H1 (cell line): ENCODE results near the gene TEX2. TPM values are rescaled to one million over a fixed set of nuclear protein-coding genes. Genes with fewer than 3 reads are reported as not detected.

ENCODE experiments used
- CTCF ChIA-PET: fragments of 300-600 bp; sonication (Branson Sonifier 250); formaldehyde crosslinking; loops from one replicate; lab custom pipeline; 2021; ENCODE audit not compliant: partially characterized antibody; lab: Charles Lee
- POLR2A ChIA-PET: fragments of 300-600 bp; sonication (Branson Sonifier 250); formaldehyde crosslinking; loops from one replicate; lab custom pipeline; 2021; ENCODE audit warnings: inconsistent platforms; ENCODE audit not compliant: partially characterized antibody; lab: Charles Lee
- DNase-seq, 2 experiments: peaks; one replicate each; pipeline versions ENCODE4 v3.0.0 to v3.0.0-alpha.2; 2010 to 2022; ENCODE audit warnings: low spot score in 2 of 2, low read depth in 1 of 2, mixed read lengths in 1 of 2
- FAIRE-seq: peaks from 2 replicates; lab custom pipeline; 2011; peaks lifted over from hg19 to GRCh38; lab: Jason Lieb, UNC
- H2AFZ ChIP-seq: 2 replicates; pipeline ENCODE4 v1.8.1; 2012; ENCODE audit warnings: low read length, inconsistent platforms
- H2AK5ac ChIP-seq: 2 replicates; pipeline ENCODE4 v1.6.1; 2013; ENCODE audit warnings: low read depth, low read length
- H2BK120ac ChIP-seq: replicated peaks from 2 replicates; pipeline ENCODE3; 2013; ENCODE audit warnings: low read depth, low read length, inconsistent platforms
- H2BK12ac ChIP-seq: 2 replicates; pipeline ENCODE4 v1.6.1; 2013; ENCODE audit warnings: low read depth, low read length
- H2BK15ac ChIP-seq: 2 replicates; pipeline ENCODE4 v1.6.1; 2013; ENCODE audit warnings: low read length
- H2BK20ac ChIP-seq: 2 replicates; pipeline ENCODE4 v1.6.1; 2013; ENCODE audit warnings: low read length
- H2BK5ac ChIP-seq: 2 replicates; pipeline ENCODE4 v1.6.1; 2013; ENCODE audit warnings: low read depth, low read length
- H3K14ac ChIP-seq: 2 replicates; pipeline ENCODE4 v1.6.1; 2013; ENCODE audit warnings: inconsistent platforms; ENCODE audit not compliant: insufficient read length
- H3K18ac ChIP-seq: 2 replicates; pipeline ENCODE4 v1.6.1; 2013; ENCODE audit warnings: low read length; ENCODE audit errors: extremely low read depth
- H3K23ac ChIP-seq: 2 replicates; pipeline ENCODE4 v1.6.1; 2013; ENCODE audit warnings: inconsistent platforms; ENCODE audit not compliant: insufficient read length
- H3K23me2 ChIP-seq: 2 replicates; pipeline ENCODE4 v1.6.1; 2013; ENCODE audit warnings: low read depth, low read length
- H3K27ac ChIP-seq: 2 replicates; pipeline ENCODE4 v1.6.1; 2011; ENCODE audit warnings: low read depth, low read length, inconsistent platforms
- H3K27me3 ChIP-seq, 4 experiments: replicated peaks in 1 of 4; 1 replicate in 1 of 4; 2 replicates in 3 of 4; pipeline versions ENCODE4 v1.6.1 to v1.8.1; 2011 to 2013; ENCODE audit warnings: low read length in 3 of 4, mild to moderate bottlenecking in 3 of 4, inconsistent platforms in 2 of 4, mixed read lengths in 2 of 4, moderate library complexity in 1 of 4; ENCODE audit not compliant: control insufficient read depth in 3 of 4, insufficient read depth in 3 of 4; ENCODE audit errors: extremely low read depth in 1 of 4
- H3K36me3 ChIP-seq, 4 experiments: 2 replicates each; pipeline versions ENCODE4 v1.6.1 to v1.8.1; 2011 to 2013; ENCODE audit warnings: mild to moderate bottlenecking in 4 of 4, low read length in 3 of 4, moderate library complexity in 2 of 4, control low read depth in 1 of 4, inconsistent platforms in 1 of 4; ENCODE audit not compliant: insufficient read depth in 4 of 4, control insufficient read depth in 2 of 4
- H3K4ac ChIP-seq: replicated peaks from 2 replicates; pipeline ENCODE3; 2013; ENCODE audit warnings: low read length, low read depth, mixed read lengths, inconsistent platforms; ENCODE audit not compliant: insufficient read length
- H3K4me1 ChIP-seq, 4 experiments: replicated peaks in 1 of 4; 1 replicate in 1 of 4; 2 replicates in 3 of 4; pipeline versions ENCODE4 v1.6.1 to v1.8.1; 2011 to 2013; ENCODE audit warnings: low read length in 3 of 4, inconsistent platforms in 2 of 4, mixed read lengths in 1 of 4; ENCODE audit not compliant: insufficient read depth in 4 of 4, control insufficient read depth in 3 of 4
- H3K4me2 ChIP-seq, 2 experiments: 2 replicates each; pipeline versions ENCODE4 v1.6.1 to v1.8.1; 2011 to 2013; ENCODE audit warnings: low read depth in 2 of 2, low read length in 2 of 2, control low read depth in 1 of 2, inconsistent platforms in 1 of 2, mild to moderate bottlenecking in 1 of 2; ENCODE audit not compliant: insufficient read depth in 1 of 2
- H3K4me3 ChIP-seq, 4 experiments: fragments of 200-600, 300-600 bp in 1 of 4; sonication (generic), shearing (Covaris generic), sonication (Bioruptor Twin) in 1 of 4; 2 replicates each; pipeline versions ENCODE4 v1.5.1 to v1.8.1; 2011 to 2016; ENCODE audit warnings: low read length in 4 of 4, low read depth in 3 of 4, control low read depth in 2 of 4, inconsistent platforms in 2 of 4, mild to moderate bottlenecking in 2 of 4, mixed read lengths in 1 of 4, moderate library complexity in 1 of 4; ENCODE audit not compliant: insufficient read depth in 2 of 4; ENCODE audit errors: extremely low read depth in 1 of 4
- H3K56ac ChIP-seq: replicated peaks from 2 replicates; pipeline ENCODE3; 2013; ENCODE audit warnings: low read depth, mild to moderate bottlenecking, mixed read lengths, low read length, inconsistent platforms; ENCODE audit not compliant: insufficient read length
- H3K79me1 ChIP-seq: 2 replicates; pipeline ENCODE4 v1.6.1; 2013; ENCODE audit warnings: low read depth, low read length, control low read depth
- H3K79me2 ChIP-seq, 2 experiments: 2 replicates each; pipeline versions ENCODE4 v1.6.1 to v1.8.1; 2012 to 2013; ENCODE audit warnings: low read length in 2 of 2, mild to moderate bottlenecking in 2 of 2, inconsistent platforms in 1 of 2; ENCODE audit not compliant: insufficient read depth in 2 of 2, control insufficient read depth in 1 of 2
- H3K9ac ChIP-seq, 4 experiments: replicated peaks in 1 of 4; 1 replicate in 1 of 4; 2 replicates in 3 of 4; pipeline versions ENCODE4 v1.6.1 to v1.8.1; 2011 to 2013; ENCODE audit warnings: low read depth in 3 of 4, low read length in 3 of 4, control low read depth in 2 of 4, mild to moderate bottlenecking in 2 of 4, moderate library complexity in 2 of 4, inconsistent platforms in 1 of 4; ENCODE audit errors: extremely low read depth in 1 of 4
- H3K9me3 ChIP-seq, 2 experiments: 2 replicates each; pipeline versions ENCODE4 v1.6.1 to v1.8.1; 2012 to 2013; ENCODE audit warnings: mild to moderate bottlenecking in 2 of 2, moderate library complexity in 2 of 2, control low read depth in 1 of 2, inconsistent platforms in 1 of 2, low read depth in 1 of 2, low read length in 1 of 2, mixed read lengths in 1 of 2; ENCODE audit not compliant: insufficient read depth in 2 of 2
- H4K20me1 ChIP-seq, 2 experiments: replicated peaks in 1 of 2; 2 replicates each; pipeline versions ENCODE3 to v1.8.1; 2011 to 2013; ENCODE audit warnings: inconsistent platforms in 2 of 2, low read length in 2 of 2, mild to moderate bottlenecking in 1 of 2; ENCODE audit not compliant: insufficient read depth in 2 of 2, control insufficient read depth in 1 of 2
- H4K5ac ChIP-seq: 2 replicates; pipeline ENCODE4 v1.6.1; 2013; ENCODE audit warnings: low read length, low read depth, mixed read lengths, inconsistent platforms; ENCODE audit not compliant: insufficient read length
- H4K8ac ChIP-seq: 2 replicates; pipeline ENCODE4 v1.8.0; 2013; ENCODE audit warnings: mild to moderate bottlenecking, moderate library complexity, low read length, inconsistent platforms; ENCODE audit not compliant: insufficient read depth; ENCODE audit errors: extremely low read depth
- H4K91ac ChIP-seq: replicated peaks from 2 replicates; pipeline ENCODE3; 2013; ENCODE audit warnings: low read length, mixed read lengths, inconsistent platforms; ENCODE audit not compliant: insufficient read length
- ASH2L ChIP-seq: fragments of 200-600, 300-600 bp; sonication (generic); IDR thresholded peaks from one replicate; pipeline ENCODE4 v1.7.1; 2017; ENCODE audit warnings: low read length
- BCL11A ChIP-seq, 2 experiments: IDR thresholded peaks; one replicate each; pipeline ENCODE4 v1.6.1; 2011; ENCODE audit warnings: low read depth in 2 of 2, low read length in 2 of 2, mild to moderate bottlenecking in 2 of 2
- CHD2 ChIP-seq: IDR thresholded peaks from 2 replicates; pipeline ENCODE4 v1.6.1; 2012; ENCODE audit warnings: low read length, improper control_type of control experiment
- EGR1 ChIP-seq: IDR thresholded peaks from 2 replicates; pipeline ENCODE4 v1.6.1; 2011; ENCODE audit warnings: low read depth, low read length, borderline replicate concordance
- POLR2A ChIP-seq, 2 experiments: IDR thresholded peaks; 1 replicate in 1 of 2; 2 replicates in 1 of 2; pipeline ENCODE4 v1.6.1; 2011; ENCODE audit warnings: low read depth in 2 of 2, low read length in 2 of 2, mild to moderate bottlenecking in 2 of 2; ENCODE audit errors: control extremely low read depth in 1 of 2
- POLR2AphosphoS5 ChIP-seq: IDR thresholded peaks from 2 replicates; pipeline ENCODE4 v1.6.1; 2011; ENCODE audit warnings: low read depth, low read length
- RFX5 ChIP-seq: IDR thresholded peaks from 2 replicates; pipeline ENCODE4 v1.6.1; 2011; ENCODE audit warnings: low read depth, low read length, improper control_type of control experiment, borderline replicate concordance
- SIN3A ChIP-seq, 2 experiments: IDR thresholded peaks in 1 of 2; conservative IDR thresholded peaks in 1 of 2; 2 replicates each; pipeline ENCODE4 v1.6.1; 2011 to 2012; ENCODE audit warnings: low read length in 2 of 2, improper control_type of control experiment in 1 of 2, low read depth in 1 of 2, mild to moderate bottlenecking in 1 of 2
- SP2 ChIP-seq: IDR thresholded peaks from 2 replicates; pipeline ENCODE4 v1.6.1; 2012; ENCODE audit warnings: mild to moderate bottlenecking, low read length, inconsistent platforms
- SP4 ChIP-seq: IDR thresholded peaks from 2 replicates; pipeline ENCODE4 v1.6.1; 2012; ENCODE audit warnings: low read length, inconsistent platforms
- TCF12 ChIP-seq: IDR thresholded peaks from 2 replicates; pipeline ENCODE4 v1.6.1; 2011; ENCODE audit warnings: low read depth, mild to moderate bottlenecking, low read length
- USF2 ChIP-seq: IDR thresholded peaks from 2 replicates; pipeline ENCODE4 v1.6.1; 2011; ENCODE audit warnings: low read length, improper control_type of control experiment
- ZNF274 ChIP-seq: IDR thresholded peaks from 2 replicates; pipeline ENCODE4 v1.7.0; 2012; ENCODE audit warnings: low read length, borderline replicate concordance; ENCODE audit errors: extremely low read depth
- WGBS, 2 experiments: shearing (Covaris generic) in 1 of 2; methylation state at CpG; one replicate each; pipeline versions ENCODE4 v1.1.6 to v1.1.7; 2013 to 2015; ENCODE audit warnings: low lambda C conversion rate in 2 of 2, mixed read lengths in 2 of 2, inconsistent platforms in 1 of 2, low coverage in 1 of 2, missing lambda C conversion rate in 1 of 2; ENCODE audit not compliant: insufficient replicate concordance in 2 of 2, insufficient coverage in 1 of 2, insufficient read length in 1 of 2; ENCODE audit errors: extremely low coverage in 1 of 2, missing lambda C conversion rate in 1 of 2; 5-methylcytosine and 5-hydroxymethylcytosine counted together
- polyA plus RNA-seq, 7 experiments: library from polyadenylated mRNA; depleted of rRNA in 3 of 7; stranded (reverse) in 5 of 7; unstranded in 2 of 7; fragments of >200 nt in 5 of 7; fragments of 200-250 nt in 2 of 7; gene quantifications; 1 replicate in 5 of 7; 2 replicates in 1 of 7; 4 replicates in 1 of 7; pipeline versions ENCODE4 v1.2.1 to v1.2.3, GENCODE V29; 2011 to 2013; ENCODE audit warnings: missing spikeins in 2 of 7, mixed read lengths in 2 of 7
- total RNA-seq: library from RNA; stranded (reverse); fragmentation: NEBNext Ultra II Directional; extraction: Animal tissue kit (Norgen Biotek cat#: 25700); gene quantifications from 2 replicates; pipeline ENCODE4 v1.2.1, GENCODE V29; 2021

TEX2 gene
- total and polyA plus RNA-seq, 2 of the 8 experiments (the other 6 are each of a cell fraction or from before 2014, with no cell fraction given): 6.1 to 15.6 TPM

- Histone ChIP-seq H2AK5ac (no peak overlapping the region), H4K91ac (no peak overlapping the region), H2BK20ac (no peak overlapping the region), H3K79me2 (peaks cover 0 to 3% of the 10 kb centered on the region in 2 experiments; a peak in 1 of 4 replicates), H3K4me3 (no peak overlapping the region), H4K8ac (no peak overlapping the region), H3K14ac (no peak overlapping the region), H3K4ac (no peak overlapping the region), H2BK120ac (no peak overlapping the region), H3K79me1 (no peaks in the 10 kb centered on the region; the same call in none of the 2 replicates), H3K56ac (no peak overlapping the region), H3K36me3 (no peaks in the 10 kb centered on the region), H4K20me1 (no peaks in the 10 kb centered on the region), H3K27ac (no peak overlapping the region), H3K27me3 (no peaks in the 10 kb centered on the region), H2AFZ (no peak overlapping the region), H3K9ac (no peak overlapping the region), H4K5ac (no peak overlapping the region), H2BK15ac (no peak overlapping the region), H3K18ac (no peak overlapping the region), H2BK12ac (no peak overlapping the region), H3K23ac (no peak overlapping the region), H3K23me2 (no peaks in the 10 kb centered on the region), H3K9me3 (no peaks in the 10 kb centered on the region), H2BK5ac (no peak overlapping the region), H3K4me1 (peaks cover 1 to 13% (median 7%) of the 10 kb centered on the region in 4 experiments; a peak in 5 of 7 replicates), H3K4me2 (no peak overlapping the region)
- FAIRE-seq (no peak), DNase-seq (no peak)
- CTCF ChIA-PET: interaction anchor here (0.6 to 1.9 kb wide), 3 partner anchors 34 to 272 kb away, joined by 3 to 11 read pairs (median 3); no protein-coding TSS in a partner anchor
- 83% methylated on average over 5 of the region's 5 CpGs; no CpG with 5 or more reads in 1 of the 2 experiments for WGBS, 2 experiments
- POLR2A ChIA-PET: interaction anchor here (1.0 kb wide), 1 partner anchor 52 kb away, joined by 3 read pairs; no protein-coding TSS in a partner anchor
- TF ChIP-seq ZNF274 (no peak), EGR1 (no peak), ASH2L (no peak), POLR2AphosphoS5 (no peak), SIN3A (conservative IDR thresholded peaks at IDR 0.05 in 1 of 2, IDR thresholded peaks at IDR 0.05 in 1 of 2; ENCODE audit: low read depth in 1 of 2, low read length in 2 of 2) (no peak), CHD2 (no peak), TCF12 (no peak), POLR2A (IDR thresholded peaks at IDR 0.05; ENCODE audit: control extremely low read depth in 1 of 2, low read depth in 2 of 2, low read length in 2 of 2) (no peak), RFX5 (no peak), SP4 (no peak), SP2 (no peak), BCL11A (IDR thresholded peaks at IDR 0.05; ENCODE audit: low read depth in 2 of 2, low read length in 2 of 2) (no peak), USF2 (no peak)
Measured at GRCh38 chr17:64198331-64199090, 64.5 kb downstream of the TEX2 start.
